ENCODE measurements around the gene FBXO8.

GRCh38 chr4:174324725-174325124 lies 41.3 kb upstream of the FBXO8 start:
- TF ChIP-seq FOXM1 (IDR thresholded peaks at IDR 0.05; ENCODE audit: low read depth), result no peak
- no peak for TF ChIP-seq CTCF (IDR thresholded peaks at IDR 0.05)
- no peak for TF ChIP-seq RFX5 (IDR thresholded peaks at IDR 0.05; ENCODE audit: low read length)
- TF ChIP-seq NRF1 (IDR thresholded peaks at IDR 0.05; ENCODE audit: low read depth, low read length), result no peak
- no peak for TF ChIP-seq RCOR1 (IDR thresholded peaks at IDR 0.05; ENCODE audit: low read length)
- no peak for TF ChIP-seq POLR2AphosphoS5 (IDR thresholded peaks at IDR 0.05; ENCODE audit: low read depth, low read length)
- TF ChIP-seq SIN3A (IDR thresholded peaks at IDR 0.05; ENCODE audit: borderline replicate concordance, low read depth, low read length), result no peak
- no peak for TF ChIP-seq RAD21 (IDR thresholded peaks at IDR 0.05; ENCODE audit: low read length)
- no peak for TF ChIP-seq EP300 (IDR thresholded peaks at IDR 0.05; ENCODE audit: borderline replicate concordance in 1 of 2, low read depth in 1 of 2, low read length in 1 of 2)
- TF ChIP-seq MXI1 (IDR thresholded peaks at IDR 0.05; ENCODE audit: low read depth, low read length), result no peak
- no peak for TF ChIP-seq GABPA (IDR thresholded peaks at IDR 0.05; ENCODE audit: low read depth)
- no peak for TF ChIP-seq FOXJ3 (CRISPR knock-in tag; IDR thresholded peaks at IDR 0.05)
- TF ChIP-seq ELF1 (IDR thresholded peaks at IDR 0.05), result no peak
- no peak for TF ChIP-seq YY1 (IDR thresholded peaks at IDR 0.05; ENCODE audit: low read depth)
